ENCODE measurements around the gene CHMP1A. TPM values are rescaled to one million over a fixed set of nuclear protein-coding genes. Genes with fewer than 3 reads are reported as not detected.
"Not testable (repeated sequence)": the region's sequence is repeated elsewhere in the genome, so short reads cannot be mapped to it uniquely, and the experiment has no call there.

Gene CHMP1A
- total and polyA plus RNA-seq, 2 of the 8 experiments (the other 6 are each of a cell fraction or from before 2014, with no cell fraction given): 64.4 to 75.8 TPM

GRCh38 chr16:89689621-89690020 lies 32.1 kb upstream of the CHMP1A start:
- not testable (repeated sequence) for H3K4me2 ChIP-seq (ENCODE audit: insufficient read depth in 1 of 2, low read depth in 2 of 2, low read length in 2 of 2); H3K27ac ChIP-seq (ENCODE audit: low read depth, low read length); H4K91ac ChIP-seq (replicated peaks; ENCODE audit: insufficient read length, low read length); H3K4me1 ChIP-seq (replicated peaks in 1 of 4; ENCODE audit: control insufficient read depth in 3 of 4, insufficient read depth in 4 of 4, low read length in 3 of 4); H2BK20ac ChIP-seq (ENCODE audit: low read length); H3K18ac ChIP-seq (ENCODE audit: extremely low read depth, low read length); H3K14ac ChIP-seq (ENCODE audit: insufficient read length); H2AFZ ChIP-seq (ENCODE audit: low read length); H3K23me2 ChIP-seq (ENCODE audit: low read depth, low read length); H3K4me3 ChIP-seq (ENCODE audit: extremely low read depth in 1 of 4, insufficient read depth in 2 of 4, low read depth in 3 of 4, low read length in 4 of 4); H3K4ac ChIP-seq (replicated peaks; ENCODE audit: insufficient read length, low read depth, low read length); H2BK15ac ChIP-seq (ENCODE audit: low read length); H4K8ac ChIP-seq (ENCODE audit: extremely low read depth, insufficient read depth, low read length); DNase-seq (ENCODE audit: low read depth in 1 of 2, low spot score in 2 of 2); H3K23ac ChIP-seq (ENCODE audit: insufficient read length); H2BK12ac ChIP-seq (ENCODE audit: low read depth, low read length); H2AK5ac ChIP-seq (ENCODE audit: low read depth, low read length); FAIRE-seq; H4K5ac ChIP-seq (ENCODE audit: insufficient read length, low read depth, low read length); H3K56ac ChIP-seq (replicated peaks; ENCODE audit: insufficient read length, low read depth, low read length); H3K9ac ChIP-seq (replicated peaks in 1 of 4; ENCODE audit: extremely low read depth in 1 of 4, low read depth in 3 of 4, low read length in 3 of 4); H3K27me3 ChIP-seq (replicated peaks in 1 of 4; ENCODE audit: control insufficient read depth in 3 of 4, extremely low read depth in 1 of 4, insufficient read depth in 3 of 4, low read length in 3 of 4); H2BK120ac ChIP-seq (replicated peaks; ENCODE audit: low read depth, low read length); H2BK5ac ChIP-seq (ENCODE audit: low read depth, low read length)
- H3K36me3 ChIP-seq (ENCODE audit: control insufficient read depth in 2 of 4, insufficient read depth in 4 of 4, low read length in 3 of 4): peaks cover 3 to 31% (median 20%) of the 10 kb centered on the region in 4 experiments; a peak in 7 of 8 replicates
- H3K9me3 ChIP-seq (ENCODE audit: insufficient read depth in 2 of 2, low read depth in 1 of 2, low read length in 1 of 2): peaks cover 10 to 13% of the 10 kb centered on the region in 2 experiments; a peak in 3 of 4 replicates
- peaks cover 11% of the 10 kb centered on the region for H3K79me1 ChIP-seq (ENCODE audit: low read depth, low read length)
- H4K20me1 ChIP-seq (replicated peaks in 1 of 2; ENCODE audit: control insufficient read depth in 1 of 2, insufficient read depth in 2 of 2, low read length in 2 of 2): peaks cover 0 to 17% of the 10 kb centered on the region in 2 experiments
- WGBS, 2 experiments (ENCODE audit: extremely low coverage in 1 of 2, insufficient coverage in 1 of 2, insufficient read length in 1 of 2, insufficient replicate concordance in 2 of 2, low coverage in 1 of 2, low lambda C conversion rate in 2 of 2, missing lambda C conversion rate in 1 of 2): 94% methylated on average over 4 of the region's 4 CpGs; no CpG with 5 or more reads in 1 of the 2 experiments
- peaks cover 0 to 11% of the 10 kb centered on the region in 2 experiments; a peak in 1 of 4 replicates for H3K79me2 ChIP-seq (ENCODE audit: control insufficient read depth in 1 of 2, insufficient read depth in 2 of 2, low read length in 2 of 2)
- ChIA-PET CTCF (ENCODE audit: partially characterized antibody) (interaction anchor here (0.7 to 2.6 kb wide), 3 partner anchors 10 to 105 kb away, joined by 4 to 16 read pairs (median 5); no protein-coding TSS in a partner anchor), POLR2A (ENCODE audit: partially characterized antibody) (interaction anchor here (1.0 to 4.8 kb wide), 6 partner anchors 10 to 128 kb away, joined by 3 to 59 read pairs (median 4); partner anchors contain the start of gene SPATA2L)

All from H1 (cell line).